Neural cell (in vitro differentiated cells): Measurements from ENCODE around the gene BRIP1.

Source experiments
- CTCF ChIP-seq: fragments of 450-650 bp; IDR thresholded peaks from 2 replicates; pipeline ENCODE4 v1.5.1; 2014; ENCODE audit warnings: antibody characterized with exemption, mild to moderate bottlenecking, moderate library complexity; ENCODE audit not compliant: poor library complexity, severe bottlenecking
- EP300 ChIP-seq: fragments of 450-650 bp; conservative IDR thresholded peaks from 2 replicates; pipeline ENCODE4 v1.6.1; 2014; ENCODE audit warnings: antibody characterized with exemption, mild to moderate bottlenecking, moderate library complexity; ENCODE audit not compliant: poor library complexity, severe bottlenecking
- EZH2 ChIP-seq: fragments of 200-600, 300-800 bp; shearing (Covaris generic), sonication (generic); IDR thresholded peaks from 2 replicates; pipeline ENCODE4 v1.6.1; 2014; ENCODE audit warnings: antibody characterized with exemption, low read length, borderline replicate concordance, mild to moderate bottlenecking; ENCODE audit not compliant: insufficient read depth, poor library complexity, severe bottlenecking
- MXI1 ChIP-seq: fragments of 450-650 bp; conservative IDR thresholded peaks from 2 replicates; pipeline ENCODE4 v1.6.1; 2014; ENCODE audit warnings: antibody characterized with exemption, mild to moderate bottlenecking; ENCODE audit not compliant: poor library complexity, severe bottlenecking
- POLR2AphosphoS5 ChIP-seq: IDR thresholded peaks from 2 replicates; pipeline ENCODE4 v1.6.1; 2012
- RAD21 ChIP-seq: fragments of 450-650 bp; conservative IDR thresholded peaks from 2 replicates; pipeline ENCODE4 v1.6.1; 2014; ENCODE audit warnings: antibody characterized with exemption, mild to moderate bottlenecking, moderate library complexity
- REST ChIP-seq: IDR thresholded peaks from 2 replicates; pipeline ENCODE4 v1.6.1; 2012; ENCODE audit warnings: borderline replicate concordance
- SMC3 ChIP-seq: fragments of 450-650 bp; conservative IDR thresholded peaks from 2 replicates; pipeline ENCODE4 v1.6.1; 2014; ENCODE audit warnings: antibody characterized with exemption, mild to moderate bottlenecking, moderate library complexity; ENCODE audit not compliant: poor library complexity
- TAF1 ChIP-seq: IDR thresholded peaks from 2 replicates; pipeline ENCODE4 v1.6.1; 2012; ENCODE audit warnings: low read depth

GRCh38 chr17:61783556-61784304 is 79.6 kb downstream of the BRIP1 start:
- no peak for TF ChIP-seq CTCF
- no peak for TF ChIP-seq EP300
- TF ChIP-seq EZH2, result no peak
- TF ChIP-seq RAD21, result no peak
- TF ChIP-seq MXI1, result no peak
- TF ChIP-seq REST, result no peak
- no peak for TF ChIP-seq TAF1
- no peak for TF ChIP-seq SMC3
- no peak for TF ChIP-seq POLR2AphosphoS5
